ENCODE results near the gene AMFR.

GRCh38 chr16:56423584-56424403 is 1.6 kb downstream of the AMFR start:
- TF ChIP-seq CTCF (IDR thresholded peaks at IDR 0.05) (no peak), ZFX (IDR thresholded peaks at IDR 0.05; ENCODE audit: borderline replicate concordance) (no peak)

Measured in 22Rv1 (cell line).